H1 (cell line): Measurements from ENCODE around the gene RRN3. TPM values are rescaled to one million over a fixed set of nuclear protein-coding genes. Genes with fewer than 3 reads are reported as not detected.

ENCODE experiments used
- CTCF ChIA-PET: fragments of 300-600 bp; sonication (Branson Sonifier 250); formaldehyde crosslinking; loops from one replicate; lab custom pipeline; 2021; ENCODE audit not compliant: partially characterized antibody; lab: Charles Lee
- POLR2A ChIA-PET: fragments of 300-600 bp; sonication (Branson Sonifier 250); formaldehyde crosslinking; loops from one replicate; lab custom pipeline; 2021; ENCODE audit warnings: inconsistent platforms; ENCODE audit not compliant: partially characterized antibody; lab: Charles Lee
- DNase-seq, 2 experiments: peaks; one replicate each; pipeline versions ENCODE4 v3.0.0 to v3.0.0-alpha.2; 2010 to 2022; ENCODE audit warnings: low spot score in 2 of 2, low read depth in 1 of 2, mixed read lengths in 1 of 2
- FAIRE-seq: peaks from 2 replicates; lab custom pipeline; 2011; peaks lifted over from hg19 to GRCh38; lab: Jason Lieb, UNC
- H2AFZ ChIP-seq: 2 replicates; pipeline ENCODE4 v1.8.1; 2012; ENCODE audit warnings: low read length, inconsistent platforms
- H2AK5ac ChIP-seq: 2 replicates; pipeline ENCODE4 v1.6.1; 2013; ENCODE audit warnings: low read depth, low read length
- H2BK120ac ChIP-seq: replicated peaks from 2 replicates; pipeline ENCODE3; 2013; ENCODE audit warnings: low read depth, low read length, inconsistent platforms
- H2BK12ac ChIP-seq: 2 replicates; pipeline ENCODE4 v1.6.1; 2013; ENCODE audit warnings: low read depth, low read length
- H2BK15ac ChIP-seq: 2 replicates; pipeline ENCODE4 v1.6.1; 2013; ENCODE audit warnings: low read length
- H2BK20ac ChIP-seq: 2 replicates; pipeline ENCODE4 v1.6.1; 2013; ENCODE audit warnings: low read length
- H2BK5ac ChIP-seq: 2 replicates; pipeline ENCODE4 v1.6.1; 2013; ENCODE audit warnings: low read depth, low read length
- H3K14ac ChIP-seq: 2 replicates; pipeline ENCODE4 v1.6.1; 2013; ENCODE audit warnings: inconsistent platforms; ENCODE audit not compliant: insufficient read length
- H3K18ac ChIP-seq: 2 replicates; pipeline ENCODE4 v1.6.1; 2013; ENCODE audit warnings: low read length; ENCODE audit errors: extremely low read depth
- H3K23ac ChIP-seq: 2 replicates; pipeline ENCODE4 v1.6.1; 2013; ENCODE audit warnings: inconsistent platforms; ENCODE audit not compliant: insufficient read length
- H3K23me2 ChIP-seq: 2 replicates; pipeline ENCODE4 v1.6.1; 2013; ENCODE audit warnings: low read depth, low read length
- H3K27ac ChIP-seq: 2 replicates; pipeline ENCODE4 v1.6.1; 2011; ENCODE audit warnings: low read depth, low read length, inconsistent platforms
- H3K27me3 ChIP-seq, 4 experiments: replicated peaks in 1 of 4; 1 replicate in 1 of 4; 2 replicates in 3 of 4; pipeline versions ENCODE4 v1.6.1 to v1.8.1; 2011 to 2013; ENCODE audit warnings: low read length in 3 of 4, mild to moderate bottlenecking in 3 of 4, inconsistent platforms in 2 of 4, mixed read lengths in 2 of 4, moderate library complexity in 1 of 4; ENCODE audit not compliant: control insufficient read depth in 3 of 4, insufficient read depth in 3 of 4; ENCODE audit errors: extremely low read depth in 1 of 4
- H3K36me3 ChIP-seq, 4 experiments: 2 replicates each; pipeline versions ENCODE4 v1.6.1 to v1.8.1; 2011 to 2013; ENCODE audit warnings: mild to moderate bottlenecking in 4 of 4, low read length in 3 of 4, moderate library complexity in 2 of 4, control low read depth in 1 of 4, inconsistent platforms in 1 of 4; ENCODE audit not compliant: insufficient read depth in 4 of 4, control insufficient read depth in 2 of 4
- H3K4ac ChIP-seq: replicated peaks from 2 replicates; pipeline ENCODE3; 2013; ENCODE audit warnings: low read length, low read depth, mixed read lengths, inconsistent platforms; ENCODE audit not compliant: insufficient read length
- H3K4me1 ChIP-seq, 4 experiments: replicated peaks in 1 of 4; 1 replicate in 1 of 4; 2 replicates in 3 of 4; pipeline versions ENCODE4 v1.6.1 to v1.8.1; 2011 to 2013; ENCODE audit warnings: low read length in 3 of 4, inconsistent platforms in 2 of 4, mixed read lengths in 1 of 4; ENCODE audit not compliant: insufficient read depth in 4 of 4, control insufficient read depth in 3 of 4
- H3K4me2 ChIP-seq, 2 experiments: 2 replicates each; pipeline versions ENCODE4 v1.6.1 to v1.8.1; 2011 to 2013; ENCODE audit warnings: low read depth in 2 of 2, low read length in 2 of 2, control low read depth in 1 of 2, inconsistent platforms in 1 of 2, mild to moderate bottlenecking in 1 of 2; ENCODE audit not compliant: insufficient read depth in 1 of 2
- H3K4me3 ChIP-seq, 4 experiments: fragments of 200-600, 300-600 bp in 1 of 4; sonication (generic), shearing (Covaris generic), sonication (Bioruptor Twin) in 1 of 4; 2 replicates each; pipeline versions ENCODE4 v1.5.1 to v1.8.1; 2011 to 2016; ENCODE audit warnings: low read length in 4 of 4, low read depth in 3 of 4, control low read depth in 2 of 4, inconsistent platforms in 2 of 4, mild to moderate bottlenecking in 2 of 4, mixed read lengths in 1 of 4, moderate library complexity in 1 of 4; ENCODE audit not compliant: insufficient read depth in 2 of 4; ENCODE audit errors: extremely low read depth in 1 of 4
- H3K56ac ChIP-seq: replicated peaks from 2 replicates; pipeline ENCODE3; 2013; ENCODE audit warnings: low read depth, mild to moderate bottlenecking, mixed read lengths, low read length, inconsistent platforms; ENCODE audit not compliant: insufficient read length
- H3K79me1 ChIP-seq: 2 replicates; pipeline ENCODE4 v1.6.1; 2013; ENCODE audit warnings: low read depth, low read length, control low read depth
- H3K79me2 ChIP-seq, 2 experiments: 2 replicates each; pipeline versions ENCODE4 v1.6.1 to v1.8.1; 2012 to 2013; ENCODE audit warnings: low read length in 2 of 2, mild to moderate bottlenecking in 2 of 2, inconsistent platforms in 1 of 2; ENCODE audit not compliant: insufficient read depth in 2 of 2, control insufficient read depth in 1 of 2
- H3K9ac ChIP-seq, 4 experiments: replicated peaks in 1 of 4; 1 replicate in 1 of 4; 2 replicates in 3 of 4; pipeline versions ENCODE4 v1.6.1 to v1.8.1; 2011 to 2013; ENCODE audit warnings: low read depth in 3 of 4, low read length in 3 of 4, control low read depth in 2 of 4, mild to moderate bottlenecking in 2 of 4, moderate library complexity in 2 of 4, inconsistent platforms in 1 of 4; ENCODE audit errors: extremely low read depth in 1 of 4
- H3K9me3 ChIP-seq, 2 experiments: 2 replicates each; pipeline versions ENCODE4 v1.6.1 to v1.8.1; 2012 to 2013; ENCODE audit warnings: mild to moderate bottlenecking in 2 of 2, moderate library complexity in 2 of 2, control low read depth in 1 of 2, inconsistent platforms in 1 of 2, low read depth in 1 of 2, low read length in 1 of 2, mixed read lengths in 1 of 2; ENCODE audit not compliant: insufficient read depth in 2 of 2
- H4K20me1 ChIP-seq, 2 experiments: replicated peaks in 1 of 2; 2 replicates each; pipeline versions ENCODE3 to v1.8.1; 2011 to 2013; ENCODE audit warnings: inconsistent platforms in 2 of 2, low read length in 2 of 2, mild to moderate bottlenecking in 1 of 2; ENCODE audit not compliant: insufficient read depth in 2 of 2, control insufficient read depth in 1 of 2
- H4K5ac ChIP-seq: 2 replicates; pipeline ENCODE4 v1.6.1; 2013; ENCODE audit warnings: low read length, low read depth, mixed read lengths, inconsistent platforms; ENCODE audit not compliant: insufficient read length
- H4K8ac ChIP-seq: 2 replicates; pipeline ENCODE4 v1.8.0; 2013; ENCODE audit warnings: mild to moderate bottlenecking, moderate library complexity, low read length, inconsistent platforms; ENCODE audit not compliant: insufficient read depth; ENCODE audit errors: extremely low read depth
- H4K91ac ChIP-seq: replicated peaks from 2 replicates; pipeline ENCODE3; 2013; ENCODE audit warnings: low read length, mixed read lengths, inconsistent platforms; ENCODE audit not compliant: insufficient read length
- BCL11A ChIP-seq, 2 experiments: IDR thresholded peaks; one replicate each; pipeline ENCODE4 v1.6.1; 2011; ENCODE audit warnings: low read depth in 2 of 2, low read length in 2 of 2, mild to moderate bottlenecking in 2 of 2
- CBX5 ChIP-seq: fragments of 300-800, 300-1000 bp; sonication (generic); IDR thresholded peaks from 2 replicates; pipeline ENCODE4 v1.7.1; 2016; ENCODE audit warnings: antibody characterized with exemption, low read length, low read depth
- CBX8 ChIP-seq: fragments of 300-800, 300-1000 bp; sonication (generic); IDR thresholded peaks from 2 replicates; pipeline ENCODE4 v1.7.1; 2016; ENCODE audit warnings: low read depth, low read length, borderline replicate concordance
- EZH2 ChIP-seq: fragments of 200-600 bp; sonication (generic); IDR thresholded peaks from 2 replicates; pipeline ENCODE4 v1.7.1; 2012; ENCODE audit warnings: low read depth, mild to moderate bottlenecking, moderate library complexity, low read length, inconsistent platforms; ENCODE audit not compliant: severe bottlenecking
- HDAC6 ChIP-seq: IDR thresholded peaks from one replicate; pipeline ENCODE4 v1.7.1; 2012; ENCODE audit warnings: low read depth, mild to moderate bottlenecking, inconsistent platforms, low read length, moderate library complexity
- PHF8 ChIP-seq: fragments of 200-600 bp; sonication (generic); conservative IDR thresholded peaks from 2 replicates; pipeline ENCODE4 v1.7.1; 2012; ENCODE audit warnings: low read depth, mild to moderate bottlenecking, inconsistent platforms, low read length, moderate library complexity
- RXRA ChIP-seq: IDR thresholded peaks from 2 replicates; pipeline ENCODE4 v1.6.1; 2011; ENCODE audit warnings: low read depth, mild to moderate bottlenecking, low read length, moderate library complexity; ENCODE audit not compliant: insufficient read depth
- SRF ChIP-seq: IDR thresholded peaks from 2 replicates; pipeline ENCODE4 v1.6.1; 2011; ENCODE audit warnings: mild to moderate bottlenecking, low read depth, low read length, moderate library complexity
- TAF7 ChIP-seq: optimal IDR thresholded peaks from 2 replicates; pipeline ENCODE3; 2011; ENCODE audit warnings: low read depth, mild to moderate bottlenecking, inconsistent platforms, low read length, moderate library complexity, borderline replicate concordance
- TEAD4 ChIP-seq: IDR thresholded peaks from 2 replicates; pipeline ENCODE4 v1.6.1; 2012; ENCODE audit warnings: low read depth, low read length, inconsistent platforms, mixed read lengths
- YY1 ChIP-seq: IDR thresholded peaks from 2 replicates; pipeline ENCODE4 v1.6.1; 2011; ENCODE audit warnings: low read depth, mild to moderate bottlenecking, low read length
- WGBS, 2 experiments: shearing (Covaris generic) in 1 of 2; methylation state at CpG; one replicate each; pipeline versions ENCODE4 v1.1.6 to v1.1.7; 2013 to 2015; ENCODE audit warnings: low lambda C conversion rate in 2 of 2, mixed read lengths in 2 of 2, inconsistent platforms in 1 of 2, low coverage in 1 of 2, missing lambda C conversion rate in 1 of 2; ENCODE audit not compliant: insufficient replicate concordance in 2 of 2, insufficient coverage in 1 of 2, insufficient read length in 1 of 2; ENCODE audit errors: extremely low coverage in 1 of 2, missing lambda C conversion rate in 1 of 2; 5-methylcytosine and 5-hydroxymethylcytosine counted together
- polyA plus RNA-seq, 7 experiments: library from polyadenylated mRNA; depleted of rRNA in 3 of 7; stranded (reverse) in 5 of 7; unstranded in 2 of 7; fragments of >200 nt in 5 of 7; fragments of 200-250 nt in 2 of 7; gene quantifications; 1 replicate in 5 of 7; 2 replicates in 1 of 7; 4 replicates in 1 of 7; pipeline versions ENCODE4 v1.2.1 to v1.2.3, GENCODE V29; 2011 to 2013; ENCODE audit warnings: missing spikeins in 2 of 7, mixed read lengths in 2 of 7
- total RNA-seq: library from RNA; stranded (reverse); fragmentation: NEBNext Ultra II Directional; extraction: Animal tissue kit (Norgen Biotek cat#: 25700); gene quantifications from 2 replicates; pipeline ENCODE4 v1.2.1, GENCODE V29; 2021
- TF ChIP-seq, protein P1 (sequence below): IDR thresholded peaks from 2 replicates; pipeline ENCODE4 v1.6.1; 2011; ENCODE audit warnings: low read depth, mild to moderate bottlenecking, low read length; ENCODE audit not compliant: insufficient read depth

Gene RRN3
- total and polyA plus RNA-seq, 2 of the 8 experiments (the other 6 are each of a cell fraction or from before 2014, with no cell fraction given) = 15.1 to 26.0 TPM

GRCh38 chr16:15057681-15058417, 36.2 kb downstream of the RRN3 start:
- POLR2A ChIA-PET = interaction anchor here (0.6 to 2.7 kb wide), 5 partner anchors 11 to 552 kb away, joined by 3 to 11 read pairs (median 3); partner anchors contain the start of gene RRN3
- TF ChIP-seq, protein P1, sequence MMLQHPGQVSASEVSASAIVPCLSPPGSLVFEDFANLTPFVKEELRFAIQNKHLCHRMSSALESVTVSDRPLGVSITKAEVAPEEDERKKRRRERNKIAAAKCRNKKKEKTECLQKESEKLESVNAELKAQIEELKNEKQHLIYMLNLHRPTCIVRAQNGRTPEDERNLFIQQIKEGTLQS = no peak
- TF ChIP-seq BCL11A (IDR thresholded peaks at IDR 0.05; ENCODE audit: low read depth in 2 of 2, low read length in 2 of 2) = no peak
- no peak for TF ChIP-seq RXRA
- no peak for TF ChIP-seq EZH2
- no peak for TF ChIP-seq CBX8
- no peak for TF ChIP-seq TAF7
- no peak for TF ChIP-seq HDAC6
- no peak for TF ChIP-seq TEAD4
- no peak for TF ChIP-seq PHF8
- no peak for TF ChIP-seq CBX5
- no peak for TF ChIP-seq YY1
- no peak for TF ChIP-seq SRF

More at GRCh38 chr16:15057681-15058417, 36.2 kb downstream of the RRN3 start:
- Histone ChIP-seq H2BK15ac (no peak overlapping the region), H2BK5ac (no peak overlapping the region), H2BK12ac (no peak overlapping the region), H3K18ac (no peak overlapping the region), H4K8ac (no peak overlapping the region), H3K9me3 (no peaks in the 10 kb centered on the region), H3K36me3 (peaks cover 15 to 42% (median 33%) of the 10 kb centered on the region in 4 experiments), H3K23ac (no peak overlapping the region), H2AFZ (no peak overlapping the region), H3K27me3 (no peaks in the 10 kb centered on the region; a peak in 1 of 7 replicates), H3K79me2 (peaks cover 0 to 14% of the 10 kb centered on the region in 2 experiments; a peak in 3 of 4 replicates), H4K91ac (no peak overlapping the region), H3K23me2 (no peaks in the 10 kb centered on the region; the same call in 1 of the 2 replicates), H3K79me1 (0 out of 2 replicates have a peak, but pooled peaks cover 5% of the 10 kb centered on the region), H2AK5ac (no peak overlapping the region), H3K4me2 (no peak overlapping the region), H3K56ac (no peak overlapping the region), H3K4me1 (no peaks in the 10 kb centered on the region; a peak in 1 of 7 replicates), H3K4me3 (no peak overlapping the region), H3K27ac (no peak overlapping the region), H3K9ac (no peak overlapping the region), H3K4ac (no peak overlapping the region), H2BK120ac (no peak overlapping the region), H2BK20ac (no peak overlapping the region), H4K20me1 (peaks cover 0 to 5% of the 10 kb centered on the region in 2 experiments), H3K14ac (no peak overlapping the region), H4K5ac (no peak overlapping the region)
- CTCF ChIA-PET = interaction anchor here (1.7 to 1.8 kb wide), 2 partner anchors 12 to 18 kb away, joined by 5 read pairs; no protein-coding TSS in a partner anchor
- 92% methylated on average over 7 of the region's 7 CpGs; no CpG with 5 or more reads in 1 of the 2 experiments for WGBS, 2 experiments
- DNase-seq (no peak), FAIRE-seq (no peak)
